HG03103 (cell line): Measurements from ENCODE around the gene CLK3.
"Not testable (repeated sequence)": the region's sequence is repeated elsewhere in the genome, so short reads cannot be mapped to it uniquely, and the experiment has no call there.

Experiments used
- ATAC-seq: cut with Tn5 transposase; IDR thresholded peaks from one replicate; pipeline ENCODE4 v1.9.1; 2021; ENCODE audit warnings: low read depth; ENCODE audit not compliant: unreplicated experiment

CLK3 gene

GRCh38 chr15:74620636-74621545 lies 5.3 kb downstream of the CLK3 start:
- ATAC-seq: no peak

GRCh38 chr15:74621546-74621920 lies 5.9 kb downstream of the CLK3 start:
- no peak for ATAC-seq

- no peak for ATAC-seq
Measured at GRCh38 chr15:74621936-74622335, 6.3 kb downstream of the CLK3 start.

GRCh38 chr15:74622758-74623157 lies 7.1 kb downstream of the CLK3 start:
- ATAC-seq: no peak

- no peak for ATAC-seq
Measured at GRCh38 chr15:74624020-74624602, 8.5 kb downstream of the CLK3 start.

GRCh38 chr15:74625693-74626092 lies 10.1 kb downstream of the CLK3 start:
- no peak for ATAC-seq

- no peak for ATAC-seq
Measured at GRCh38 chr15:74626336-74626735, 10.7 kb downstream of the CLK3 start.

GRCh38 chr15:74626752-74627692 lies 11.4 kb downstream of the CLK3 start:
- peak; percentile 47 for ATAC-seq

- ATAC-seq: no peak
Measured at GRCh38 chr15:74627766-74628165, 12.1 kb downstream of the CLK3 start.

- no peak for ATAC-seq
Measured at GRCh38 chr15:74628199-74628598, 12.6 kb downstream of the CLK3 start.

- no peak for ATAC-seq
Measured at GRCh38 chr15:74628949-74629348, 13.3 kb downstream of the CLK3 start.

GRCh38 chr15:74629696-74630095 lies 14.1 kb downstream of the CLK3 start:
- not testable (repeated sequence) for ATAC-seq

GRCh38 chr15:74630284-74631086 lies 14.8 kb downstream of the CLK3 start:
- no peak for ATAC-seq

- ATAC-seq: no peak
Measured at GRCh38 chr15:74631087-74631385, 15.4 kb downstream of the CLK3 start.

- ATAC-seq: no peak
Measured at GRCh38 chr15:74631408-74631807, 15.8 kb downstream of the CLK3 start.

GRCh38 chr15:74631935-74632560 lies 16.4 kb downstream of the CLK3 start:
- no peak for ATAC-seq

- ATAC-seq: no peak
Measured at GRCh38 chr15:74632601-74633000, 17.0 kb downstream of the CLK3 start.

GRCh38 chr15:74633781-74634180 lies 18.1 kb downstream of the CLK3 start:
- ATAC-seq: no peak

GRCh38 chr15:74635228-74635627 lies 19.6 kb downstream of the CLK3 start:
- ATAC-seq: no peak

- no peak for ATAC-seq
Measured at GRCh38 chr15:74636984-74637383, 21.3 kb downstream of the CLK3 start.
